Gastroesophageal sphincter (tissue), 4 donors: ENCODE measurements around the gene GALNT7. TPM values are rescaled to one million over a fixed set of nuclear protein-coding genes. Genes with fewer than 3 reads are reported as not detected.

Experiments
- ATAC-seq: fragments of 150-250 bp; one replicate; pipeline ENCODE4 v1.9.1; 2016; ENCODE audit warnings: mild to moderate bottlenecking, moderate library complexity
- H3K27ac ChIP-seq, 4 donors: fragments of 200-600 bp; sonication (generic) in 3 of 4; 1 replicate in 3 of 4; 2 replicates in 1 of 4; pipeline ENCODE4 v1.5.1; 2016 to 2019
- H3K27me3 ChIP-seq: fragments of 200-600 bp; sonication (generic); one replicate; pipeline ENCODE4 v1.5.1; 2019
- H3K36me3 ChIP-seq, 2 donors: fragments of 200-600 bp; sonication (generic); one replicate each; pipeline ENCODE4 v1.5.1; 2019; ENCODE audit warnings: control low read depth in 1 of 2
- H3K4me1 ChIP-seq, 3 donors: fragments of 200-600 bp; sonication (generic); 1 replicate in 2 of 3; 2 replicates in 1 of 3; pipeline ENCODE4 v1.5.1; 2016 to 2019; ENCODE audit warnings: control low read depth in 2 of 3
- H3K4me3 ChIP-seq, 2 donors: fragments of 200-600 bp; sonication (generic); one replicate each; pipeline ENCODE4 v1.5.1; 2019; ENCODE audit warnings: mild to moderate bottlenecking in 1 of 2, moderate library complexity in 1 of 2
- H3K9me3 ChIP-seq, 3 donors: fragments of 200-600 bp; sonication (generic); one replicate each; pipeline ENCODE4 v1.5.1; 2017 to 2019; ENCODE audit warnings: control low read depth in 2 of 3
- EP300 ChIP-seq: sonication (generic); formaldehyde crosslinking; IDR thresholded peaks from one replicate; pipeline ENCODE4 v1.6.1; 2017; ENCODE audit warnings: antibody characterized with exemption, mild to moderate bottlenecking
- POLR2A ChIP-seq, 2 donors: fragments of 450-650 bp; IDR thresholded peaks; one replicate each; pipeline ENCODE4 v1.6.1; 2017; ENCODE audit warnings: antibody characterized with exemption in 2 of 2, mild to moderate bottlenecking in 2 of 2, moderate library complexity in 1 of 2
- POLR2AphosphoS5 ChIP-seq: sonication (generic); formaldehyde crosslinking; IDR thresholded peaks from one replicate; pipeline ENCODE4 v1.6.1; 2017; ENCODE audit warnings: antibody characterized with exemption
- WGBS, 2 donors: methylation state at CpG; one replicate each; pipeline ENCODE4 v1.1.5; 2018; ENCODE audit warnings: low coverage in 1 of 2; 5-methylcytosine and 5-hydroxymethylcytosine counted together
- total RNA-seq, 4 donors: library from RNA; depleted of rRNA; stranded (reverse); fragments of >200 nt; gene quantifications; one replicate each; pipeline ENCODE4 v1.1.0, GENCODE V29; 2016
- TF ChIP-seq, protein P1 (sequence below), 4 experiments: fragments of 200-600 bp in 2 of 4; fragments of 450-650 bp in 2 of 4; sonication (generic) in 1 of 4; IDR thresholded peaks; one replicate each; pipeline ENCODE4 v1.5.1; 2017 to 2019; ENCODE audit warnings: antibody characterized with exemption in 4 of 4, mild to moderate bottlenecking in 2 of 4, moderate library complexity in 2 of 4

GALNT7 gene
- total RNA-seq, 4 donors from 2014 or later, result 13.7 to 30.3 (median 17.5) TPM

DNA sequence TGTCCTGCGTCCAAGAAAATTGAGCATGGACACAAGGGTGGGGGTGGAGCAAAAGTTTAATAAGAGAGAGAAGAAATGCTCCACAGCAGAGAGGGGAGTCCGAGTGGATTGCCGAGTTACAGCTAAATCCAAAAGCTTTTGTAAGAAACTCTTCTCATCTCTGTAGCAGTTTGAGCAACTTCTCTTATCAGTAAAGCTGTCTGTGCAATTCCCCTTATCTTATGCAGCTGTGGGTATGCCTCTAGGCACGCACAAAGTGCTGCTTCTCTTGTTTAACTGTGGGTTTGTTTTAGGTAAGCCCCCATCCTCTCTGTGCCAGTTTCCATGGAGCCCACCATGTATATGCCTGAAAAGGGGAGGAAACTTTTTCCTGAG lies 120.7 kb downstream of the GALNT7 start:
- Histone ChIP-seq H3K4me3 (no peak overlapping the region), H3K9me3 (peaks cover 0 to 11% (median 0%) of the 10 kb centered on the region in 3 donors), H3K27me3 (no peaks in the 10 kb centered on the region), H3K4me1 (no peaks in the 10 kb centered on the region), H3K36me3 (no peaks in the 10 kb centered on the region), H3K27ac (no peak overlapping the region)
- no peak for ATAC-seq
- no peak for TF ChIP-seq POLR2A (IDR thresholded peaks at IDR 0.05)
- TF ChIP-seq, protein P1, sequence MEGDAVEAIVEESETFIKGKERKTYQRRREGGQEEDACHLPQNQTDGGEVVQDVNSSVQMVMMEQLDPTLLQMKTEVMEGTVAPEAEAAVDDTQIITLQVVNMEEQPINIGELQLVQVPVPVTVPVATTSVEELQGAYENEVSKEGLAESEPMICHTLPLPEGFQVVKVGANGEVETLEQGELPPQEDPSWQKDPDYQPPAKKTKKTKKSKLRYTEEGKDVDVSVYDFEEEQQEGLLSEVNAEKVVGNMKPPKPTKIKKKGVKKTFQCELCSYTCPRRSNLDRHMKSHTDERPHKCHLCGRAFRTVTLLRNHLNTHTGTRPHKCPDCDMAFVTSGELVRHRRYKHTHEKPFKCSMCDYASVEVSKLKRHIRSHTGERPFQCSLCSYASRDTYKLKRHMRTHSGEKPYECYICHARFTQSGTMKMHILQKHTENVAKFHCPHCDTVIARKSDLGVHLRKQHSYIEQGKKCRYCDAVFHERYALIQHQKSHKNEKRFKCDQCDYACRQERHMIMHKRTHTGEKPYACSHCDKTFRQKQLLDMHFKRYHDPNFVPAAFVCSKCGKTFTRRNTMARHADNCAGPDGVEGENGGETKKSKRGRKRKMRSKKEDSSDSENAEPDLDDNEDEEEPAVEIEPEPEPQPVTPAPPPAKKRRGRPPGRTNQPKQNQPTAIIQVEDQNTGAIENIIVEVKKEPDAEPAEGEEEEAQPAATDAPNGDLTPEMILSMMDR (IDR thresholded peaks at IDR 0.05), result no peak
- no peak for TF ChIP-seq POLR2AphosphoS5
- no peak for TF ChIP-seq EP300
- 29 to 90% methylated on average over 2 to 3 of the region's 4 CpGs for WGBS, 2 donors

DNA sequence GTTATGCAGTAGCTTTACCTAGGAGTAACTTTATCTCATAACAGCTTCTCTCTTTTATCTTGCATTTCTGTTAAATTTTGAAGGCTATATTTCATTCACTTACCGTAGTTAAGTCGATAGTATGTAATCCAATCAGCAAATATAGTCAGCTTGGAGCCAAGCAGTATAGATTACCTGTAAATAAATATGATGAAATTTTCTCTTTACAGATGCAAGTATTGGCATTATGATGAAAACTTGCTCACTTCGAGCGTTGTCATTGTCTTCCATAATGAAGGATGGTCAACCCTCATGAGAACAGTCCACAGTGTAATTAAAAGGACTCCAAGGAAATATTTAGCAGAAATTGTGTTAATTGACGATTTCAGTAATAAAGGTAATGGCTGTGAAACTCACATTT lies 123.3 kb downstream of the GALNT7 start:
- 93 to 94% methylated on average over 5 of the region's 5 CpGs for WGBS, 2 donors

DNA sequence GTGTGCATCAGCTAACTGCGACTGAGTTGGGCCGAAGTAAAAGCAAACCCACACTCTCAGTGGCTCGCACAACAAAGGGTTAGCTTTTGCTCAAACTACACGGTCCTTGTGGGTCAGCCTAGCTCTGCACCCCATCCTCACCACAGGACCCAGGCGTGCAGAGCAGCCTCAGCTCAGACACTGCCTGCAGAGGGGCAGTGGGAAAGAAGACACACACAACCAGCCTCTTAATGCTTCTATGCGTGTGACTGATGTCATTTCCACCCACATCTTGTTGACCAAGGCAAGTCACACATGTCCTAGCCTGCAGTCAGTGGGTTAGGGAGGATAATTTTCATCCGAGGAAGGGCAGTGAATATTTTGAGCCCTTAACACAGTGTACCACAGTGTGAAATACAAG lies 125.1 kb downstream of the GALNT7 start:
- Histone ChIP-seq H3K9me3 (no peaks in the 10 kb centered on the region), H3K27me3 (no peaks in the 10 kb centered on the region), H3K4me1 (no peaks in the 10 kb centered on the region), H3K4me3 (no peak overlapping the region), H3K27ac (no peak overlapping the region), H3K36me3 (no peaks in the 10 kb centered on the region)
- no peak for TF ChIP-seq POLR2A (IDR thresholded peaks at IDR 0.05)
- no peak for TF ChIP-seq POLR2AphosphoS5
- TF ChIP-seq, protein P1 (IDR thresholded peaks at IDR 0.05), result no peak
- TF ChIP-seq EP300, result no peak
- WGBS, 2 donors, result 85 to 93% methylated on average over 2 to 6 of the region's 7 CpGs
- ATAC-seq, result no peak

More for the DNA sequence above, 123.3 kb downstream of the GALNT7 start:
- Histone ChIP-seq H3K9me3 (peaks cover 0 to 5% (median 0%) of the 10 kb centered on the region in 3 donors), H3K27me3 (no peaks in the 10 kb centered on the region), H3K27ac (no peak overlapping the region), H3K4me3 (no peak overlapping the region), H3K36me3 (no peaks in the 10 kb centered on the region), H3K4me1 (no peaks in the 10 kb centered on the region)
- ATAC-seq, result no peak
- TF ChIP-seq POLR2A (IDR thresholded peaks at IDR 0.05), result no peak
- TF ChIP-seq POLR2AphosphoS5, result no peak
- TF ChIP-seq, protein P1 (IDR thresholded peaks at IDR 0.05), result no peak
- no peak for TF ChIP-seq EP300

DNA sequence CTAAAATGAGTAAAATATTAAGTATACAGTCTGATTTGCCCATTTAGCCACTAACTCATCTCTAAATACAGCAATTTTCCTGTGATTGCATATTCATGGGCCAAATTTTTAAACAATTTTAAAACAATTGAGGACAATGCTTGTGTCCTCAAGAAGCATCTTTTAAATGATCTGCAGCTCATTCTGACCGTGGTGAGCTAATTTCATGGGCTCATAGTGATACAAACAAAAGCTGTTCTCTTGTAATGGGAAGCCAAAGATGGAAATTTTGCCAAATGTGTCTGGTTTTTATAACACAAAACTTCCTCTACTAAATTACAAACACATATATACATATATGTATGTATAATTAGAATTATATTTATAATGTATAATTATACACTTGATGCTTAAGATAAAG lies 125.8 kb downstream of the GALNT7 start:
- no peaks in the 10 kb centered on the region for H3K27me3 ChIP-seq
- TF ChIP-seq POLR2A (IDR thresholded peaks at IDR 0.05) (no peak), POLR2AphosphoS5 (no peak), EP300 (no peak)
- TF ChIP-seq, protein P1 (IDR thresholded peaks at IDR 0.05), result no peak
- no peak overlapping the region for H3K27ac ChIP-seq
- H3K4me3 ChIP-seq, result no peak overlapping the region
- no peaks in the 10 kb centered on the region for H3K9me3 ChIP-seq
- 46 to 75% methylated on average over 1 of the region's 1 CpG for WGBS, 2 donors
- no peak for ATAC-seq
- no peaks in the 10 kb centered on the region for H3K36me3 ChIP-seq
- H3K4me1 ChIP-seq, result no peaks in the 10 kb centered on the region

DNA sequence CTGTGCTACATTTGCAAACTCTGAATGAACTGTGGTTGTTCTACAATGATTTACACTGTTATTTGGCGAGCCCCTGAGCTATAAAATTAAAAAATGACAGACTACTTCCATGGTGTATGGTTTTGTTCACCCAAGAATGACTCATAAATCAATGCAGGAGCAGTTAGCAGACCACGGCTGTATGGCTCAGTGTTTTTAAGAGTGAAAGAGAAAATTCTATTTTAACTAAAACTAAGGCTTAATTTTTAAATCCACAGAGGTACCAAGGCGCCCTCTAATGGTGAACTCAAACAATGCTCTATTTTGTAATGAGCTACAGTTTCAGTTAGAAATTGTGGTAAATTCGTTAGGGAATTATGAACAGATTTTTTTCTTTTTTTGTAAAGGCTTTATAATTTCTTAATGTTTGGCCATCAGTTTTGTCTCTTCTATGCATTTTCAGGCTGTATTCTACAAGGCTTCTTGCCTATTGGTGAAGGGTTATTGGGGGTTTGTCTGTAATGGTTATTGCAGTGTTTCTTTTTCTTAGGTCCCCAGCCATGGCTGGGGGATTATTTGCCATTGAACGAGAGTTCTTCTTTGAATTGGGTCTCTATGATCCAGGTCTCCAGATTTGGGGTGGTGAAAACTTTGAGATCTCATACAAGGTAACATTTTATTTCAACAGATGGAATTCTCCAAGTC lies 133.0 kb downstream of the GALNT7 start:
- WGBS, 2 donors, result 41 to 61% methylated on average over 5 of the region's 5 CpGs
- no peak for ATAC-seq

More for the DNA sequence above, 133.0 kb downstream of the GALNT7 start:
- Histone ChIP-seq H3K4me3 (no peak overlapping the region), H3K36me3 (peaks cover 0 to 11% of the 10 kb centered on the region in 2 donors), H3K27me3 (no peaks in the 10 kb centered on the region), H3K27ac (no peak overlapping the region), H3K4me1 (peaks cover 0 to 7% (median 0%) of the 10 kb centered on the region in 3 donors), H3K9me3 (no peaks in the 10 kb centered on the region)
- no peak for TF ChIP-seq POLR2AphosphoS5
- no peak for TF ChIP-seq POLR2A (IDR thresholded peaks at IDR 0.05)
- TF ChIP-seq, protein P1 (IDR thresholded peaks at IDR 0.05), result peak; percentile 44 to 68 (median 50)
